CD4-positive, alpha-beta T cell treated with Interleukin-17A for 4 hours (primary cell): Measurements from ENCODE around the gene HTR3C.

ENCODE experiments used
- DNase-seq: peaks from one replicate; pipeline ENCODE4 v3.0.0-alpha.2; 2020; ENCODE audit warnings: mixed read lengths

HTR3C gene

DNA sequence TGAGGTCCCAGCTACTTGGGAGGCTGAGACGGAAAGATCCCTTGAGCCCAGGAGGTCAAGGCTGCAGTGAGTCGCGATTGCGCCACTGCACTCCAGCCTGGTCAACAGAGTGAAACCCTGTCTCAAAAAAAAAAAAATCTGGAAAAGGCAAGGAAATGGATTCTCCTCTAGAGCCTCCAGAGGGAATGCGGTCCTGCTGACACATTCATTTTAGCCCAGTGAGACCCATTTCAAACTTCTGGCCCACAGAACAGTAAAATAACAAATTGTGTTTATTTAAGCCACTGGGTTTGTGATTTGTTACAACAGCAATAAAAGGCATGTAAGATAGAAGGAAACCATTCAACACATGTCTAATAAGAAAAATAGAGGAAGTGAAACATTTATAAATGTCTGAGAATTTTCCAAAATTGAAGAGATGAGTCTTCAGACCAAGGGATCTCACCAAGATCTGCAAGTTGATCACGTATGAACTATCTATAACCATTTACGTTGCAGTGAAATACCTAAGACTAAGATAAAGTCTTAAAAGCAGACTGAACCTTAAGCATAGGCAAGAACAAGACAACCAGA, 44.0 kb downstream of the HTR3C start, which contains the start of gene HTR3E:
HTR3E (plus strand) TSS at position 254 of the 573 bp plus-strand sequence. CDS start 466 bp downstream, outside the sequence.
- DNase-seq: no peak

DNA sequence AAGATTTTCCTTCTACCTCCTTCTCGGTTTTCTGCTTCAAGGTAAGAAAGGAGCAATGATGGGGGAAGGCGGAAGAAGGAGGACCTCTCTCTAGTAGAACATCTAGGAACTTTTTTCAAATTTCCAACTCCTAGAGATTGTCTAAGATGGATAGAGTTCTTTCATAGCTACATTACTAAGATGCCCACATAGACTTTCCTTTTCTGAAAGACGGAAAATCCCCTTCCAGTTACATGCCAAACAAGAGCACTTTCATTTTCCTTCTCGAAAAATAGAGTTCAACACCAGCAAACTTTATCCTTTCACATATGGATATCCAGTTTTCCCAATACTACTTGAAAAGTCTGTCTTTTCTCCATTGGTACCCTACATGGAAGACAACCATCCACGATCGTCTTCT, 44.7 kb downstream of the HTR3C start:
- no peak for DNase-seq

DNA sequence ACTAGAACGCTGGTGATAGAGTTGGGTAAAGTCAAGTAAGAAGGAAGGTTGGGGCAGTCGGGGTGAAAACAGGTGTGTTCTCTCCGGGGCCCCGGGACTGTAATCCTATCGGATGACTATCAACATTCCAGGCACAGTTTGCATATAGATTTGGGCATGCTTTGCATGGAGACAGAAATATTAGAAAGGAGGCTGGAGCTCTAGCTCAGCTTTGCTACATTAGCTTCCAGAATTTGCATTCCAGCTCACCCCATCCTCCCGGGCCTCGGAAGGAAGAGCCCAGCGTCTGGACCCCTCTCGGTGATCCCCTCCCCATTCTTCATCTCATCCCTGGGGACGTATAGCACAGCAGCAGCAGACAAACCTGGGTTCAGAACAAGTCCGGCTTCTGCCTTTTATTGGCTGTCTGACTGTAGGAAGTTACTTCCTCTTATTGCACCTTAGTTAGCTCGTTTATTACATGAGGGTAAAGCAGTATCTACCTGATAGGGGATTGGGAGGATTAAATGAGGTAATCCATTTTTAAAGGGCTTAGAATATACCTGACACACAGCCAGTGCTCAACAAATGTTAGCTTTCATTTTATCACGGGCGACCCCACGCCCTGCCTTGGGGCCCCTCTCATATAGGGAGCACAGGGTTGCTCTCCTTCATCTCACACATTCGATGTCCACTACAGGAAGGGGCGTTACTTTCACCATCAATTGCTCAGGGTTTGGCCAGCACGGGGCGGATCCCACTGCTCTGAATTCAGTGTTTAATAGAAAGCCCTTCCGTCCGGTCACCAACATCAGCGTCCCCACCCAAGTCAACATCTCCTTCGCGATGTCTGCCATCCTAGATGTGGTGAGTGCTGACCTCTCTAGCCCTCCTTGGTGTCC, 47.2 kb downstream of the HTR3C start:
- DNase-seq: no peak
